Activated T-cell treated with anti-CD3 and anti-CD28 coated beads, Interleukin-2, amount 50 U/mL, for 1 hour (primary cell): ENCODE measurements around the gene HOXB1.

Source experiments
- DNase-seq: peaks from one replicate; pipeline ENCODE4 v3.0.0-alpha.2; 2020

HOXB1 gene

DNA sequence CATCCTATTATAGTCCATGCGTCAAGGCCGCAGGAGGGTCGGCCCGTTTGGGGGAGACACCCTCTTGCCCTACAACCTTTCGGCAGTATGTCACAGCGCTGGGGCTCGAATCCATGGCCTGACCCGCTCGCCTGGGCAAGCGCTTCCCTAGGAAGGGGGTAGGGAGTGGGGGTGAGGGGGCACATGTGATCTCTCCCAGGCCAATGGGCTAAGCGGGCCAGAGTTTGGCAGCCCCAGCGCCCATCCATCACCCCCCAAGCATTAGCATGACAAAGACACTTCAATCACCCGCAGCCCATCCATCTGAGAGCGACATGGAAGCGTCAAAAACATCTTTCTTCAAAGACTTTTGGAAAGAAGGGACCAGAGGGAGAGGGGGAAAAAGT lies at the start of gene HOXB1:
HOXB1 (minus strand) TSS at position 125 of the 386 bp plus-strand sequence; CDS start at position 18, 107 bp downstream.
- DNase-seq: no peak

DNA sequence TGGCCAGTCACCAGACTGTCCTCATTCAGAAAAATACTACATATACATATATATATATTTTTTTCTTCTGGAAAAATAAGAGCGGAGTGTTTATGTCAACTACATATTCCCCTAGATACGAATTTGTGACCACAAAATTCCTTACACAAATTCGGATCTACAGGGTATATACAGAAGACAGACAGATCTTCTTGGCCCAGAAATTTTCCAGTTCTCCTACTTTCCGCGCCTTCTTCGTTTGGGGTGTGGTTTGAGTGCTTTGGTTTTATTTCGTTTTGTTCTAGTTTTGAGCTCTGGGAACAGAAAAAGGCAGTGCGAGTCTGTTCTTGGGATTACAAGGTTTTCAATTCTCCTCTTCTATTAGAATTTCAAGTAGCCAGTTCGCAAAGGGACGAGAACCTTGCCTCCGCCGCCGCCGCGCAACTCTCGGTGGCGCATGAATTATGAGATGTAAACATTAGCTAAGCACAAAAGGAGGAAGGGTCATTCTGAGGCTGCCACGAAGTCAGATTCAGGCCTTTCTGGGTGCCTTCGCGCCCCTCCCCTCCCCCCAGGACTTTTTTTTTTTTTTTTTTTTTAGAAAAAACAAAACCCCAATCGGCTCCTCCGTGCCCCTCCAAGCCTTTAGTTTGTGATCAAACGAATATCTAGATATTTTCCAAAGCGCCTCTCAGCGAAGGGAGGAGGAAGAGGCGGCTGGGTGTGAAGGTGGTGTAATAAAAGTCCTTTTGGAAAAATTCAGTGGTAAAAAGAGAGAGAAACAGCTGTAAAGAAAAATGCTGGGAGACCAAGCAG lies 49.1 kb upstream of the HOXB1 start:
- no peak for DNase-seq

- DNase-seq: no peak
Measured at GRCh38 chr17:48579471-48579759, 48.6 kb upstream of the HOXB1 start.

DNA sequence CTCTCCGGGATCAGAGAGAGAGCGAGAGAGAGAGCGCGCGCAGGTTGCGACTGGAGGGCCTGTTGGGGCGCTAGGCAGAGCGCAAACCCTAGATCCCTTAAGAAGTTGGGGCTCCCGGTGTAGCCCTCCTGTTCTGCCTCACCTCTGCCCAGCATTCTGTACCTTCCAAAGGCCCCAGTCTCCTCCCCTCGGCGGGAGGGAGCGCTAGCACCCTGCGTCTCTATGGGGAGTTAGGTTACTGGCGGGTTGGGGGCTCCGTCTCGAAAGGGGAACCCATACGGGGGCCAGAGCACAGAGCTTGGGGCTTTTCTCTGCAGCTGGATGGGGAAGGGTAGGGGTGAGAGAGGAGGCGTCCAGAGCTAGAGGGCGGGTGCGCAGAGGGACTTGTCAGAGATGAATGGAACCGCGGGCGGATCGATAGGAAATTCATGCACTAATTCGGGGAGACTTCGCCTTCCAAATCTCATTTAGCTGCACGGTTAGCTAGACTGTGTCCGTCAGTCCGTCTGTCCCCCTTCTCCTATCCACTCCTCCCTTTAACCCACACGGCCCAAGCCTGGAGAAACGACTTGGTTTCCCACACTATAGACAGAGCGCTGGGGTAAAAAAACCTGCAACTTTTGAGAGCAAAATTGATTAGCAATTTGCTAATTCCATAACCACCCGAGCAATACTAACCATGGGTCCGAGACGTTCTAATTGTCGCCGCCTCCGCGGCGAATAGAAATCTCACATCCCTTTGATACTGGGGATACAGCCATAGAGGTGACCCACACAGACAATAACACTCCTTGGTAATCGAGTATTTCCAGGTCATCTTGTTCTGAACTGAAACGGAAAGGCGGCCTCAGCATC lies 48.0 kb upstream of the HOXB1 start:
- DNase-seq: no peak

- peak; percentile 64 for DNase-seq
Measured at GRCh38 chr17:48577946-48578615, 47.3 kb upstream of the HOXB1 start, which contains the start of gene HOXB4. Gene HOXB4, minus strand, starts transcription at chr17:48578350. Its CDS starts 31 bp downstream, at chr17:48578319.

DNA sequence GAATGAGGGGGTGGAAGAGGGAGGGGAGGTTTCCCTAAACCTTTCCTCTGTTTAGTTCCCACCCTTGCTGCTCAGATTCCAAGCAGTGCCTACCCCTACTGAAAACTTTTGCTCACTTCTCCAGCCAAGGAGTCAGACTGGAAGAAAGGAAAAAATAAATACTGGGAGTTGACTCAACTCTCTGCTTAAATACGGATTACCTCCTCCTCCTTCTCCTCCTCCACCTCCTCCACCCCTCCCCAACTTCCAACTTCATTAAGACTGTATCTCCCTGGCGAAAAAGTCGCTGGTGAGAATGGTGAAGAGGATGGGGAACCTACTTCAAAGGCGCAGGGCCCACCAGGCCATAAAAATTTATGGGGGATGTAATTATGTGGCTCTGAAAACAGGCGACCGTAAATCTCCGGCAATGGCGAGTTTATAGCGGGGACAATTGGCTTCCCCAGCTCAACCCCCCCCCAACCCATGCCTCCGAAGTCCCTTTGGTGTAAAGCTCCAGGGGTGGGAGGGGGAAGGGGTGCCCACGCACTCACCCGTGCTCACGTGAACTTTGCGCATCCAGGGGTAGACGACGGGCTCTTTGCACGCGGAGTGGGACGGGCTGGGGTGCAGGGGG lies 46.6 kb upstream of the HOXB1 start:
- DNase-seq: no peak

DNA sequence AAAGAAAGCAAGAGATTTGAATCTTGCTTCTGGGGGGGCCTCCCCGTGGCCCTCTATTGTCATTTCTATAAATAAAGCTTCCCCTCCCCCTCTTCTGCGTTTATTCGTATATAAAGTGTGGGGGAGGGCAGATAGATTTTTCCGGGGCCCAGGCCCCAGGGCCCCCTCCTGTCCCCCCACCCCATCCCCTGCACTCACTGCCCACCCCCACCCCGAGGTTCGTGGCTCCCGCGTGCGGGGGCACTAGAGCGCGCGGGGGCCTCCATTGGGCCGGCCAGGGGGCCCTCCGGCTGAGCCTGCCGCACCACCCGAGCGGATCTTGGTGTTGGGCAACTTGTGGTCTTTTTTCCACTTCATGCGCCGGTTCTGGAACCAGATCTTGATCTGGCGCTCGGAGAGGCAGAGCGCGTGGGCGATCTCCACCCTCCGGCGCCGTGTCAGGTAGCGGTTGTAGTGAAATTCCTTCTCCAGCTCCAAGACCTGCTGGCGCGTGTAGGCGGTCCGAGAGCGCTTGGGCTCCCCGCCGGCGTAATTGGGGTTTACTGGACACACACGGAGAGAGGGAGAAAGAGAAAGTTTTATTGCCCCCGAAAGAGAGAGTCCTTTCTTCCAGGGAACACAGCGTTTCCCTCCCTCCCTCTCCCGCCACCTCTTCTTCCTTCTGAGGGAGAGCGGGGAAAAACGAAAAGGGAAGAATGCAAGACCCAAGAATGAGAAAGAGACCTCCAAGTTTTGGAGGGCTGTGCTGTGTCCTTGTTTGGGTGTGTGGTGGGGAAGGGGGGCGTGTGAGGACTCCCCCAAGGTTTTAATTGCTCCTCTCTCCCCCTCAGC lies 45.9 kb upstream of the HOXB1 start:
- DNase-seq: no peak

DNA sequence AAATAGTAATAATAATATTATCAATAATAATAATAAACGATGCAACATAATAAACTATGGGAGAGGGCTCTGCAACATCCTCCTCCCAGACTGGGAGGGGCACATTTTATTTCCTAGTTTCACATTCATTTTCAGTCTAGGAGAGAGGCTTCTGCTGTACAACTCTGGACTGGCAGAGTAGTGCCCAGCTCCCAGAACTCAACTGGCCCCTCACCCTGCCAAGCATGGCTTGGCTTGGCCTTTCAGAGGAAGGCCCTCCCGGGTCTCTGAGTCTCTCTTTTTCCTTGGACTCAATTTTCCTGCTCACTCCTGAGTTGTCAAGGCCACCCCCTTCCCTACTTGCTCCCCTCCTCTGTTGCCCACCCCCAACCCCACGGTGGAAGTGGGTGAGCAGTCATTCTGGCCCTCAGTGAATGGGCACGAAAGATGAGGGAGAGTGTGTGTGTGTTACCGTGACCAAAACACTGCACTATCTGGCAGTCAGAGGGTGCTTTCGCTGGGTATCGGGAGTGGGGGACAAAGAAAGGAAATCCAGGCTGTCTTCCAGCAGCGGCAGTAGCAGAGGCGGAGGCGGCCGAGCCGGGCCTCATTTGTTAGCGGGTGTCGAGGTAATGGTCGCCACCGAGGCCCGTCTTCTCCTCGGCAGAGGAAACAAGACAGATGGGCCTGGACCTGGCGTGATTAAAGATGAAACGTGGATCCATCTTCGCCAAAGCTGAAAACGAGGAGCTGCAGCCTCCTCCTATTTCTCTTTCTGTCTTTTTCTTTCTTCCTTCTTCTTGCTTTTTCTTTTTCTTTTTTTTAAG lies 45.1 kb upstream of the HOXB1 start:
- DNase-seq: no peak

GRCh38 chr17:48575066-48575582 lies 44.3 kb upstream of the HOXB1 start:
- DNase-seq: no peak

- no peak for DNase-seq
Measured at GRCh38 chr17:48574505-48575065, 43.8 kb upstream of the HOXB1 start.

DNA sequence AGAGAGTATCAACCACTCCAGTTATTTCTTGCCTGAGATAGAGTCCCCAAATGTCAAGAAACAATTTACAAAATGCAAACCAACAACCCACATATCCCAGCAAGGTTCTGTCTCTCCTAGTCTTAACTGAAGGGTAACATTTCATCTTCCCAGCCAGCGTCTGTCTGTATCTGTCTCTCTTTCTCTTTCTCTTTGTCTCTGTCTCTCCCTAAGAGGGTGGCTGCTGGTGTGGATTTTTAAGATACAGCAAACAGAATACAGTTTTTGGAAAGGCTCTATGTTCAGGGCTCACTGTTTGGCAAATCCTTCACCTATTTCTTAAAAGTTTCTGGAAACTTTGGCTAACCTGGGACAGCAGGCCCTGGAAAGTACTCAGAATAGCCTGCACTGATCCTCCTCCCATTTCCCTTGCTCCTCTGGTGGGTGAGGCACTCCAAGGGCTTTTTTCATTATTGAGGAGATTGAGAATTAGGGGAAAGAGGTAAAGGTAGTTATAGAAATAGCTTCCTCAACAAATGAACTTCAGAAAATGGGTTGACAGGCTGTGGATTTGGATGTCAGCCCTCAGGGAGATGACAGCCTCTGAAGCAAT lies 41.1 kb upstream of the HOXB1 start:
- no peak for DNase-seq

DNA sequence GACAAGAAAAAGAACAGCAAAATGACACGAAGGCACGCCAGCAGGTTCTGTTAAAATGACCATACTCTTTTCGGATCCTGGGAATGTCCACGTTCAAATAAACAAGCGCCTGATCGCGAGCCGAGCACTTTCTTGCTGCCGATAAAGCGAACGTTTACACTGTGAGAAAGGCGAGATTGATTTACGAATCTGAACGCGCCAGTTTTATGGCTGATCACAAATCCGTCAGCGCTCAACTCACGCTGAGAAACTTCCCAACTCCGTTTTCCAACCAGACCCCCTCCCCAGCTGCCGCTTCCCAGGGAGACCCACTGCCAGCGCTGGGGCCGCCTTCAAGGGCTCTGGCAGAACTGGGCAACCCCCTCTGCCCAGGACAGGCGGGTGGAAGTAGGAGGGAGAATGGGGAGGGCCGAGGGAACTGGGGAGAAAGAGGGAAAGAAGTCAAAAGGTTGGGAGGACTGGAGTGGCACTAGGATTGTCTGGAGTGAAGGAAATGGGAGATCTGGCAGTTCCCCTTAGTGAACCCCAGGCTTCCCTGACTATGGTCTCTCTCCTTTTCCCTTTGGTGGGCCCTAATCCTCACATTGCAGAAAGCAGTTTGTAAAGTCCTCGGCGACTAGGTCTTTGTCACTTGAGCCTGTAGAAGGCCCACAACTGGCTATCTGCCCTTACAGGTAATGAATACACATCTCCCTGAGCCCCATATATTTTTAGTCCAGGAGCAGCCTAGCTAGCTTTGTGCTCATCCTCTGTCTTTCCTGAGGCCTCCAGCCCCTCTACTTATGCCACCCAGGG lies 40.4 kb upstream of the HOXB1 start:
- DNase-seq: no peak

DNA sequence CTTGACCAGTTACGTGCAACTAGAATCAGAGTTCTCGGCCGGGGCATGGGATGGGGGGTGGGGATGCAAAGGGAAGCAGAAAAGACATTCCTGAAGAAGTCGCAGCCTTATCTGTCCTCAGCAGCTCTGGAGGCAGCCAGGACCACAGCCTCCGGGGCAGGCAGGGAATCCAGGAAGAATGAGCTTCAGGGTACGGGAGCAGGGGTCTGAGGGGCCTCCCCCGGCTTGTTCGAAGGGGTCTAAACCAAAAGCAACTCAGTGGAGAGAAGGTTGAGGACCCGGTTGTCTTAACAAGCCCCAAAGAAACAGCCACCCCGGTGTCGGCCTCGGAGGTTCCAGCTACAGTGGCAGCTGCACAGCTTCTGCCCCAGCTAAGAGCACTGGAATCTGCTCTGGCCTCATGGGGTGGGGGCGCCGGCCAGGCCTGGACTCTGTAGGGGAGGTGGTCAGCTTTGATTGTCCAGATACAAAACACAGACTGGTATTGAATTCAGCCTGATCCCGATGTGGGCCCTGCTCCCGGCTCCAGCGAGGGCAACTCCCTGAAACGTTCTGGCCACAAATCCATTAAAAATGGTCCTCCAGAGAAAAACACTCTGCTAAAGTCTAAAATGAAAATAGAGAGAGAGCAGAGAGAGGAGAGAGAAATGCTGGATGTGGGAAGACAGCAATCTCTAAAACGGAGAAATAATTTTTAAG lies 39.7 kb upstream of the HOXB1 start:
- DNase-seq: no peak

GRCh38 chr17:48569674-48570324 lies 39.0 kb upstream of the HOXB1 start:
- no peak for DNase-seq

GRCh38 chr17:48569240-48569582 lies 38.4 kb upstream of the HOXB1 start:
- DNase-seq: no peak

DNA sequence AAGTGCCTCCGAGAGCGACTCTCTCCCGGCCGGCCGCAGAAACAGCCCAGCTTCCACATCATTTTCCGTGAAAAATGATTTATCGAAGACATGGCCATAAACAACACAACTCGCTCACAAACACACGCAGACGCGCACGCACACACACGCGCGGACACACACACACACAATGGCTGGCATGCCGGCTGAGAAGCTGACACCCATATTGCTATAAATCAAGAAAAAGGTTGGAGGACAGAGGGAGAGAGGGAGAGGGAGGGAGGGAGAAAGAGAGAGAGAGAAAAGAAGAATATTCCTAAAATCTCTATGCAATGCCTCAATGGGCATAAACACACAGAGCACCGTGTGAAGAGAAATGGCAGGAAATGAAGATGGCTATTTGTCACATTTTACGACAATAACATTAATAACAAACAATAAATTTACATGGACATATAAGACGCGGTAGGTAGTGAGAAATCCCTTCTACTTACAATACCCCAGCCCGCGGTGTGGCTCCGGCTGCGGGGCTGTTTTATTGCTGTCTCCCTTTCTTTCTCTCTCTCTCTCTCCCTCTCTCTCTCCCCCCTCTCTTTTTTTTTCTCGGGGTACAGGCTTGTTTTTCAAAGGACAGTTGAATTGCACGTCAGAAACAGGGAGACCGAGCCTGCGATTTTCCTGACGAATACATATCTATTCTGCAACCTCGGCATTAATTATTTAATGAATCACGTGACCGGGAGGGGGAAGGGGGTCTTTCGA lies 37.9 kb upstream of the HOXB1 start:
- no peak for DNase-seq

- DNase-seq: no peak
Measured at GRCh38 chr17:48567646-48568354, 37.0 kb upstream of the HOXB1 start.
